Immature natural killer cell (primary cell): ENCODE measurements around the gene NDUFA13. TPM values are rescaled to one million over a fixed set of nuclear protein-coding genes. Genes with fewer than 3 reads are reported as not detected.
A peak's percentile ranks its signal among the peaks of the same experiment; 100 is the strongest.

Experiments
- DNase-seq, 3 donors: peaks; one replicate each; pipeline ENCODE4 v3.0.0; 2022; ENCODE audit warnings: mixed read lengths in 1 of 3
- H3K27ac Mint-ChIP-seq, 6 donors: one replicate each; pipeline ENCODE4 v1.8.0; 2020; ENCODE audit warnings: mixed read lengths in 6 of 6, mild to moderate bottlenecking in 5 of 6, inconsistent platforms in 4 of 6, moderate library complexity in 3 of 6
- H3K27me3 Mint-ChIP-seq, 3 donors: one replicate each; pipeline ENCODE4 v1.8.0; 2020 to 2021; ENCODE audit warnings: low read depth in 3 of 3, mild to moderate bottlenecking in 3 of 3, mixed read lengths in 3 of 3, moderate library complexity in 3 of 3, inconsistent platforms in 1 of 3
- H3K36me3 Mint-ChIP-seq, 3 donors: one replicate each; pipeline ENCODE4 v1.8.0; 2020; ENCODE audit warnings: mixed read lengths in 3 of 3, inconsistent platforms in 2 of 3, mild to moderate bottlenecking in 2 of 3
- H3K4me1 Mint-ChIP-seq, 2 donors: one replicate each; pipeline ENCODE4 v1.8.0; 2020; ENCODE audit warnings: inconsistent platforms in 2 of 2, mild to moderate bottlenecking in 2 of 2, mixed read lengths in 2 of 2, moderate library complexity in 1 of 2
- H3K4me3 Mint-ChIP-seq, 5 donors: one replicate each; pipeline ENCODE4 v1.8.0; 2020; ENCODE audit warnings: mild to moderate bottlenecking in 5 of 5, mixed read lengths in 5 of 5, inconsistent platforms in 3 of 5, moderate library complexity in 3 of 5
- H3K9me3 Mint-ChIP-seq, 6 donors: one replicate each; pipeline ENCODE4 v1.8.0; 2020; ENCODE audit warnings: mild to moderate bottlenecking in 6 of 6, mixed read lengths in 6 of 6, inconsistent platforms in 4 of 6, moderate library complexity in 3 of 6
- polyA plus RNA-seq, 3 donors: library from polyadenylated mRNA; unstranded; fragments of 300-500 nt; fragmentation: Illumina TruSeq; gene quantifications; one replicate each; pipeline ENCODE4 v1.2.3, GENCODE V29; 2021

NDUFA13 gene
- polyA plus RNA-seq, 3 donors from 2014 or later: 242 to 566 (median 301) TPM

DNA sequence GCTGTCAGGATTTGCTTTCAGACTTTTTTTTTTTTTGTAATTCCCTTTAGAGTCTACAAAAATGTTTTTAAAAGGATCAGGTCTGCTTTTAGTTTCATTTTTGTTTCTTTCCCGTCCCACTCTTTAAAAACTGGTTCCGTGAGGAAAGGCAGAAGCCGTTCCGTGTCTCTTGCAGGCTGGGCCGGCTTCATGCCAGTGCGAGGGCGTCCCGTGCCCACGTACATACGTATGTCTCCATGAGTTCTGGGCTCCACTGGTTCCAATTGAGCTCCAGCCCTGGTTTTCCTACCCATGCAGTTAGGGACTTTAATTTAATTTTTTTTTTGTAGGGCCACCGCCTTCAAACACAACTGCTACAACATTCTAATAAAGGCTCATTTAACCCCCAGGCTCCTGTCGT, 9.4 kb upstream of the NDUFA13 start:
- Mint-ChIP-seq H3K27ac (peak overlapping the region in 2 of 6 donors; percentile 46 to 48), H3K4me1 (peaks cover 0 to 2% of the 10 kb centered on the region in 2 donors), H3K36me3 (peaks cover 15 to 36% (median 17%) of the 10 kb centered on the region in 3 donors), H3K9me3 (peaks cover 0 to 2% (median 0%) of the 10 kb centered on the region in 6 donors), H3K27me3 (peaks cover 3 to 16% (median 11%) of the 10 kb centered on the region in 3 donors), H3K4me3 (no peak overlapping the region)
- DNase-seq: no peak

DNA sequence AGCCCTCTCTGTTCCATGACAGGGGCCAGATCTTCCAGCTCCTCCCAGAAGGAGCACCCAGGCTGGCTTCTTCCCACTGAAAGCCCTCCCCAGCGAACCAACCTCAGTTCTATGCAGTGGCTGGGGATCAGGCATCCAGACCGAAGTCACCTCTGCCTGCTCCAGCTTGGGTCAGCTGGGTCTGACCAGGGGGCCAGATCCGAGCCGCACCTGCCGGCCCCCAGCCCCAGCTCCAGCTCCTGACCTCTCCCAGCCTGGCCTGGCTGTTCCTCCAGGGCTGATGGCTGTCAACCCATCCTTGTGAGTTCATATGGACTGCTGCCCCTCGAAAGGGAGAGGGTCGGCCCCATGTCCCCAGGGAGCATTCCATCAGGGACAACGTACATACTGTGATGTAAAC, 8.7 kb upstream of the NDUFA13 start:
- H3K36me3 Mint-ChIP-seq: peaks cover 15 to 34% (median 17%) of the 10 kb centered on the region in 3 donors
- no peak for DNase-seq
- H3K4me1 Mint-ChIP-seq: peaks cover 0 to 2% of the 10 kb centered on the region in 2 donors
- H3K27ac Mint-ChIP-seq: peak overlapping the region in 1 of 6 donors; percentile 40
- H3K27me3 Mint-ChIP-seq: peaks cover 3 to 16% (median 11%) of the 10 kb centered on the region in 3 donors
- no peak overlapping the region for H3K4me3 Mint-ChIP-seq
- no peaks in the 10 kb centered on the region for H3K9me3 Mint-ChIP-seq

GRCh38 chr19:19508217-19508616, 7.8 kb upstream of the NDUFA13 start:
- H3K4me3 Mint-ChIP-seq: no peak overlapping the region
- peak overlapping the region in 1 of 6 donors; percentile 31 for H3K27ac Mint-ChIP-seq
- H3K36me3 Mint-ChIP-seq: peaks cover 9 to 26% (median 10%) of the 10 kb centered on the region in 3 donors
- no peaks in the 10 kb centered on the region for H3K9me3 Mint-ChIP-seq
- peaks cover 0 to 2% of the 10 kb centered on the region in 2 donors for H3K4me1 Mint-ChIP-seq
- no peak for DNase-seq
- peaks cover 3 to 16% (median 11%) of the 10 kb centered on the region in 3 donors for H3K27me3 Mint-ChIP-seq

GRCh38 chr19:19510432-19510831, 5.6 kb upstream of the NDUFA13 start:
- peaks cover 0 to 5% of the 10 kb centered on the region in 2 donors for H3K4me1 Mint-ChIP-seq
- no peak for DNase-seq
- H3K27me3 Mint-ChIP-seq: peaks cover 1 to 16% (median 11%) of the 10 kb centered on the region in 3 donors
- H3K4me3 Mint-ChIP-seq: no peak overlapping the region
- peak overlapping the region in 4 of 6 donors; percentile 44 to 71 (median 53) for H3K27ac Mint-ChIP-seq
- H3K9me3 Mint-ChIP-seq: no peaks in the 10 kb centered on the region
- peaks cover 5 to 13% (median 5%) of the 10 kb centered on the region in 3 donors for H3K36me3 Mint-ChIP-seq

DNA sequence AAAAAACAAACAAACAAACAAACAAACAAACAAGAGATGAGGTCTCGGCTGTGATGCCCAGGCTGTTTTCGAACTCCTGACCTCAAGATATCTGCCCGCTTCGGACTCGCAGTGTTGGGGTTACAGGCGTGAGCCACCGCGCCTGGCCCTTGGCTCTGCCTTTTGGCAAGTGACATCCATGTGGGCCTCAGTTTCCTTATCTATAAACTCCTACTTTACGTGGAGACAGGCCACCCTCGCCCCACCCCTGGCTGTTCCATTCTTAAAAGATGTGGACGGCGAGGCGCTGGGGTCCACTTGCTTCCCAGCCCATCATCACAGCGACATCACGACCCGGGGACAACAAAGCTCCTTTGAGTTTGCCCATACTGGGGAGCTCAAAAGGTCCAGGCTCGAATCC, 2.3 kb upstream of the NDUFA13 start:
- no peak overlapping the region for H3K27ac Mint-ChIP-seq
- peaks cover 4 to 8% (median 6%) of the 10 kb centered on the region in 3 donors for H3K27me3 Mint-ChIP-seq
- no peaks in the 10 kb centered on the region for H3K9me3 Mint-ChIP-seq
- H3K4me1 Mint-ChIP-seq: peaks cover 19 to 26% of the 10 kb centered on the region in 2 donors
- H3K4me3 Mint-ChIP-seq: peak overlapping the region in 3 of 5 donors; percentile 12 to 81 (median 40)
- no peaks in the 10 kb centered on the region for H3K36me3 Mint-ChIP-seq
- DNase-seq: no peak

DNA sequence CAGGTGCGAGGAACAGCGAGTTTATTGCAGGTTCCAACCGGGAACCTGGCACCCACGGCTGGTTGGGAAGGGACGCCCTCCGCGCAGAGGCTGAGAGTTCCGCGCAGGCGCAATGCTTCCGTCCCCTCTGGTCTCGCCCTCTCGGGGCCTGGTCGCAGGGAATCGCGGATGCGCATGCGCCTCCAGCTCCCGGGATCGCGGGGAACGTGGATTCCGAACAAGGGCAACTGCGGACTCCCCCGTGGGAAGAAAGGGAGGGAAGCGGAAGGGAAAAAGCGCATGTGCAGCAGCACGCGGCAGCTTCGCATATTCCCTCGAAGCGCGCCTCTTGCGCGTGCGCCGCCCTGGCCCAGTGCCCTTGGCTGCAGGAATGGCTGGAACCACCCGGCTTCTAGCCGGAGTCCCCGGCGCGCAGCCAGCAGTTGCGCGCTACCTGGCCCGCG, 1.8 kb upstream of the NDUFA13 start:
- Mint-ChIP-seq H3K9me3 (no peaks in the 10 kb centered on the region), H3K4me3 (peak overlapping the region; percentile 10 to 81 (median 72)), H3K36me3 (peaks cover 0 to 2% (median 0%) of the 10 kb centered on the region in 3 donors), H3K27me3 (peaks cover 3 to 7% (median 4%) of the 10 kb centered on the region in 3 donors), H3K4me1 (peaks cover 22 to 29% of the 10 kb centered on the region in 2 donors), H3K27ac (no peak overlapping the region)
- DNase-seq: peak in 1 of 3 donors; percentile 24

DNA sequence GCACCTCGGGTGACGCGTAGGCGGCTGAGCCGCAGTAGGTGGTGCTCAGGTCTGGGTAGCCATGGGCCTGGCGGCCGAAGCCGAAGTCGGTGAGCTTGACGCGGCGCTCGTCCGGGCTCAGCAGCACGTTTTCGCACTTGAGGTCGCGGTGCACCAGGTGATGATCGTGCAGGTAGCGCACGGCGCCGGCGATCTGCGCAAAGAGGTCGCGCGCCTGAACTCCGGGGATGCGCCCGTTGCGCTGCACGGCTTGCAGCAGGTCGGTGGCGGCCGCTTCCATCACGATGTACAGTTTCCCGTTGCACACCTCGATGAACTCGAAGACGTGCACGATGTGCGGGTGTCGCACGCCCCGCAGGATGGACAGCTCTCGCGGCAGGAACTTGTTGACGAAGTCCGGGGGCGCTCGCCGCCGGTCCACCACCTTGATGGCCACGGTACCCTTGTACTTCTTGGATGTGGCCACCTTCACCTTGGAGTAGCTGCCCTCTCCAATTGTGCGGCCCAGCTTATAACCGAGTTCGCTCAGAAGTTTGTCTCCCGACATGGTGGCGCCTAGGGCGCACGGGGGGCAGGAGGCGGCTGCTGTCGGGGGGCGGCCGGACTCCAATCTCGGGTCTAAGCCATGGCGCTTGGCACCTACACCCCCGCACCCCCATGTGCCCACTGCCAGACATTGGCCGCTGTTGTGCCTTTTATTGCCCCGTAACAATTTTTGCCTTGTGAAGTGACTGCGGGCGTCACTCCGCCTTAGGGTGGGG, 964 bp upstream of the NDUFA13 start, which contains the start of gene TSSK6:
TSSK6 (minus strand) TSS at position 668 of the 761 bp plus-strand sequence; CDS start at position 547, 121 bp downstream.
- H3K36me3 Mint-ChIP-seq: peaks cover 0 to 4% (median 0%) of the 10 kb centered on the region in 3 donors
- peaks cover 26 to 33% of the 10 kb centered on the region in 2 donors for H3K4me1 Mint-ChIP-seq
- no peak for DNase-seq
- peak within 1 kb of the TSS; percentile 91 to 98 (median 95) for H3K4me3 Mint-ChIP-seq
- peaks cover 0 to 8% (median 4%) of the 10 kb centered on the region in 3 donors for H3K27me3 Mint-ChIP-seq
- no peaks in the 10 kb centered on the region for H3K9me3 Mint-ChIP-seq
- H3K27ac Mint-ChIP-seq: peak within 1 kb of the TSS; percentile 89 to 96 (median 93)

DNA sequence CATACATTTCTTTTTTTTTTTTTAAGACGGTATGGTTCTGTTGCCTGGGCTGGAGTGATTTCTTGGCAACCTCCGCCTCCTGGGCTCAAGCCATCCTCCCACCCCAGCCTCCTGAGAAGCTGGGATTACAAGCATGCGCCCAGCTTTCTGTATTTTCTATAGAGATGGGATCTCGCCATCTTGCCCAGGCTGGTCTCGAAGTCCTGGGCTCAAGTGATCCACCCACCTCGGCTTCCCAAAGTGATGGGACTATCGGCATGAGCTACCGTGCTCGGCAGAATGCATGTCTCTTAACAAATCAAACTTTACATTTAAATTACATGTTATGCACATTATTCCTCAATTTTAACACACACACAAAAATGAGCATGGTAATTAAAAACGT, 1.2 kb downstream of the NDUFA13 start:
- peaks cover 0 to 11% (median 3%) of the 10 kb centered on the region in 3 donors for H3K27me3 Mint-ChIP-seq
- H3K27ac Mint-ChIP-seq: peak overlapping the region in 3 of 6 donors; percentile 20 to 91 (median 29)
- peak overlapping the region; percentile 10 to 98 (median 94) for H3K4me3 Mint-ChIP-seq
- no peaks in the 10 kb centered on the region for H3K9me3 Mint-ChIP-seq
- H3K36me3 Mint-ChIP-seq: peaks cover 0 to 9% (median 0%) of the 10 kb centered on the region in 3 donors
- DNase-seq: no peak
- peaks cover 29 to 44% of the 10 kb centered on the region in 2 donors for H3K4me1 Mint-ChIP-seq

GRCh38 chr19:19520989-19521388, 5.0 kb downstream of the NDUFA13 start:
- DNase-seq: no peak
- H3K9me3 Mint-ChIP-seq: no peaks in the 10 kb centered on the region
- no peak overlapping the region for H3K27ac Mint-ChIP-seq
- H3K36me3 Mint-ChIP-seq: peaks cover 0 to 9% (median 6%) of the 10 kb centered on the region in 3 donors
- H3K4me1 Mint-ChIP-seq: peaks cover 26 to 47% of the 10 kb centered on the region in 2 donors
- H3K4me3 Mint-ChIP-seq: no peak overlapping the region
- H3K27me3 Mint-ChIP-seq: peaks cover 0 to 11% (median 9%) of the 10 kb centered on the region in 3 donors

- H3K27ac Mint-ChIP-seq: no peak overlapping the region
- H3K4me3 Mint-ChIP-seq: no peak overlapping the region
- H3K36me3 Mint-ChIP-seq: peaks cover 0 to 12% (median 6%) of the 10 kb centered on the region in 3 donors
Observed at GRCh38 chr19:19523177-19523576, 7.2 kb downstream of the NDUFA13 start.

GRCh38 chr19:19524053-19524452, 8.0 kb downstream of the NDUFA13 start:
- Mint-ChIP-seq H3K4me3 (no peak overlapping the region), H3K9me3 (no peaks in the 10 kb centered on the region), H3K27ac (no peak overlapping the region), H3K4me1 (peaks cover 13 to 23% of the 10 kb centered on the region in 2 donors), H3K27me3 (peaks cover 0 to 11% (median 10%) of the 10 kb centered on the region in 3 donors), H3K36me3 (peaks cover 0 to 12% (median 6%) of the 10 kb centered on the region in 3 donors)
- DNase-seq: no peak

More at GRCh38 chr19:19523177-19523576, 7.2 kb downstream of the NDUFA13 start:
- Mint-ChIP-seq H3K9me3 (no peaks in the 10 kb centered on the region), H3K27me3 (peaks cover 0 to 11% (median 7%) of the 10 kb centered on the region in 3 donors), H3K4me1 (peaks cover 13 to 25% of the 10 kb centered on the region in 2 donors)
- no peak for DNase-seq

- H3K36me3 Mint-ChIP-seq: peaks cover 0 to 7% (median 6%) of the 10 kb centered on the region in 3 donors
- peaks cover 4 to 10% of the 10 kb centered on the region in 2 donors for H3K4me1 Mint-ChIP-seq
- no peak overlapping the region for H3K4me3 Mint-ChIP-seq
- no peak for DNase-seq
- H3K27me3 Mint-ChIP-seq: peaks cover 0 to 15% (median 10%) of the 10 kb centered on the region in 3 donors
- no peak overlapping the region for H3K27ac Mint-ChIP-seq
- H3K9me3 Mint-ChIP-seq: no peaks in the 10 kb centered on the region
Observed at GRCh38 chr19:19525611-19526380, 9.8 kb downstream of the NDUFA13 start.

DNA sequence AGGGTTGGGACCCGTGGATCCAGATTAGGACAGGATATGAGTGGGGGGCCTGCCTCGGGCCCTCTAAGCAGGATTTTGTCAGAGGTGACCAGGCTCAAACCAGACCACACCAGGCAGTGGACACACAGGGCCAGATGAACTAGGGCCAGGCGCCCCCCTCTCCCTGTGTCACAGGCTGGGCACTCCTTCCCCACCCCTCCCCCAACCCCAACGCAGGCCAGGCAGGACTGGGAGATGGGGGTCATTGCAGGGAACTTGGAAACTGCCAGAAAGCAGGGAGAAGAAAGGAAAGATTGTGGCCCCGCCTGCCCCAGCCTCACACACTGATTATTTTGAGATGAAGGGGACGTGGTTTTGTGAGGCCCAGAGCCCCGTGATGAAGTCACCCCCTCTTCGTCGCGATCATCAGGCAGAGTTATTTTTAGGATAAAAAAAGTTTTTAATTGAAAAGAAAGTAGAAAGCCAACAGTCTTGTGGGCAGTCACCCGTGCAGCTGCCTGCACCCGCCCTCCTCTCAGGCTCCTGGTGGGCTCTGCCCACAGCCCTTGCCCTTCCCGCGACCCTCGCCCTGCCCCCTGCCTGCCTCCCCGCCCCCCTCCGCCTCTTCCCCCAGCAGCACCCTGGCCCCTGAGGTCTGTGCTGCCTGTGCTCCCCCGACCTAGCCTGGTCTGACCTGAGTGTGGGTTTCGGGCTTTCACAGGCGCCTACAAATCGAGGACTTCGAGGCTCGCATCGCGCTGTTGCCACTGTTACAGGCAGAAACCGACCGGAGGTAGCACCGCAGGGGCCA, 10.8 kb downstream of the NDUFA13 start:
- no peak for DNase-seq
- peaks cover 0 to 13% (median 12%) of the 10 kb centered on the region in 3 donors for H3K27me3 Mint-ChIP-seq
- H3K36me3 Mint-ChIP-seq: peaks cover 0 to 6% (median 3%) of the 10 kb centered on the region in 3 donors
- no peaks in the 10 kb centered on the region for H3K9me3 Mint-ChIP-seq
- no peak overlapping the region for H3K27ac Mint-ChIP-seq
- peaks cover 3 to 6% of the 10 kb centered on the region in 2 donors for H3K4me1 Mint-ChIP-seq
- no peak overlapping the region for H3K4me3 Mint-ChIP-seq
